ENCODE data around the gene LRRC36. TPM values are rescaled to one million over a fixed set of nuclear protein-coding genes. Genes with fewer than 3 reads are reported as not detected.

Gene LRRC36
- total and polyA plus RNA-seq, 10 of the 15 experiments (the other 5 are each of a cell fraction or from before 2014, with no cell fraction given) = 0.45 to 2.0 (median 0.75) TPM; not detected in 1

DNA sequence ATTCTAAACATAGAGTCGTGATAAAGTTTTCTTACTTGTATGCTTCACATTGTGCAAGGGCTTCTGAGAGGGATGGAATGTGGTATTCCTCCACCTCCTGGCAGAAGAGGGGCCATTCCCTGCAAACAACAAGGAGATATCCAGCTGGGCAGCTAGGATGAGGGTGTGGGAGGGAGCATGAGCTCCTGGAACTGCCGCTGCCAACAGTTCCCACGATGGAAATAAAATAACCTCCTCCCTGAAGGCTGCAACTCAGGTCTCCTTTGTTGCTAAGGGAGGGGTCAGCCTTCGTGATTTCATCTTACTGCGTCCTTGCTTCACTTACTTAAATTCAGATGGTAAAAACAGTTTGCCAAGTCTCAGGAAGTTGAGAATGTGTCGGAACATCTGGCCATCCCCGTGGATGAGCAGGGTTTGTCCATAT lies 31.7 kb upstream of the LRRC36 start (continued):
- TF ChIP-seq, protein P1, sequence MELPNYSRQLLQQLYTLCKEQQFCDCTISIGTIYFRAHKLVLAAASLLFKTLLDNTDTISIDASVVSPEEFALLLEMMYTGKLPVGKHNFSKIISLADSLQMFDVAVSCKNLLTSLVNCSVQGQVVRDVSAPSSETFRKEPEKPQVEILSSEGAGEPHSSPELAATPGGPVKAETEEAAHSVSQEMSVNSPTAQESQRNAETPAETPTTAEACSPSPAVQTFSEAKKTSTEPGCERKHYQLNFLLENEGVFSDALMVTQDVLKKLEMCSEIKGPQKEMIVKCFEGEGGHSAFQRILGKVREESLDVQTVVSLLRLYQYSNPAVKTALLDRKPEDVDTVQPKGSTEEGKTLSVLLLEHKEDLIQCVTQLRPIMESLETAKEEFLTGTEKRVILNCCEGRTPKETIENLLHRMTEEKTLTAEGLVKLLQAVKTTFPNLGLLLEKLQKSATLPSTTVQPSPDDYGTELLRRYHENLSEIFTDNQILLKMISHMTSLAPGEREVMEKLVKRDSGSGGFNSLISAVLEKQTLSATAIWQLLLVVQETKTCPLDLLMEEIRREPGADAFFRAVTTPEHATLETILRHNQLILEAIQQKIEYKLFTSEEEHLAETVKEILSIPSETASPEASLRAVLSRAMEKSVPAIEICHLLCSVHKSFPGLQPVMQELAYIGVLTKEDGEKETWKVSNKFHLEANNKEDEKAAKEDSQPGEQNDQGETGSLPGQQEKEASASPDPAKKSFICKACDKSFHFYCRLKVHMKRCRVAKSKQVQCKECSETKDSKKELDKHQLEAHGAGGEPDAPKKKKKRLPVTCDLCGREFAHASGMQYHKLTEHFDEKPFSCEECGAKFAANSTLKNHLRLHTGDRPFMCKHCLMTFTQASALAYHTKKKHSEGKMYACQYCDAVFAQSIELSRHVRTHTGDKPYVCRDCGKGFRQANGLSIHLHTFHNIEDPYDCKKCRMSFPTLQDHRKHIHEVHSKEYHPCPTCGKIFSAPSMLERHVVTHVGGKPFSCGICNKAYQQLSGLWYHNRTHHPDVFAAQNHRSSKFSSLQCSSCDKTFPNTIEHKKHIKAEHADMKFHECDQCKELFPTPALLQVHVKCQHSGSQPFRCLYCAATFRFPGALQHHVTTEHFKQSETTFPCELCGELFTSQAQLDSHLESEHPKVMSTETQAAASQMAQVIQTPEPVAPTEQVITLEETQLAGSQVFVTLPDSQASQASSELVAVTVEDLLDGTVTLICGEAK (IDR thresholded peaks at IDR 0.05; ENCODE audit: borderline replicate concordance) = no peak

GRCh38 chr16:67296420-67296819 lies 30.2 kb upstream of the LRRC36 start:
- ATAC-seq (no peak), DNase-seq (ENCODE audit: low read depth, low spot score) (no peak), FAIRE-seq (no peak)
- Histone ChIP-seq H3K9ac (ENCODE audit: control insufficient read depth, insufficient read depth, low read length) (no peak overlapping the region), H3K4me1 (ENCODE audit: control insufficient read depth, insufficient read depth, low read length) (no peaks in the 10 kb centered on the region), H2AFZ (ENCODE audit: control insufficient read depth, low read depth, low read length) (no peak overlapping the region), H3K9me3 (replicated peaks; ENCODE audit: control insufficient read depth, insufficient read depth, low read length) (no peaks in the 10 kb centered on the region), H3K27ac (ENCODE audit: control insufficient read depth, insufficient read depth) (no peak overlapping the region), H3K4me2 (ENCODE audit: control insufficient read depth, insufficient read depth) (no peak overlapping the region), H3K4me3 (no peak overlapping the region), H3K79me2 (ENCODE audit: control insufficient read depth, insufficient read depth, low read length) (no peaks in the 10 kb centered on the region), H3K27me3 (replicated peaks in 1 of 2; ENCODE audit: control insufficient read depth in 2 of 2, insufficient read depth in 2 of 2, low read length in 1 of 2) (peaks cover 0 to 2% of the 10 kb centered on the region in 2 experiments; a peak in 1 of 4 replicates), H4K20me1 (ENCODE audit: control insufficient read depth, insufficient read depth) (no peaks in the 10 kb centered on the region), H3K36me3 (ENCODE audit: control insufficient read depth in 2 of 2, insufficient read depth in 2 of 2, low read length in 1 of 2) (no peaks in the 10 kb centered on the region)
- TF ChIP-seq ZNF622 (IDR thresholded peaks at IDR 0.05) = no peak
- SMC1A ChIA-PET (ENCODE audit: uncharacterized antibody, unreplicated experiment) = interaction anchor here (1.2 to 1.5 kb wide), 2 partner anchors 24 to 36 kb away, joined by 4 read pairs; no protein-coding TSS in a partner anchor
- in situ Hi-C loops (cut with MboI) = no loop called here
- RAD21 ChIA-PET (ENCODE audit: unreplicated experiment) = no interaction called here
- no TSS peak for BruUV-seq (replicated peaks)
- intact Hi-C loops (cut with micrococcal nuclease; ENCODE audit: unreplicated experiment) = no loop called here
- POLR2A ChIA-PET = no interaction called here
- CTCF ChIA-PET = interaction anchor here (1.0 to 1.8 kb wide), 4 partner anchors 11 to 73 kb away, joined by 3 to 6 read pairs (median 4); no protein-coding TSS in a partner anchor
- 3% methylated on average over 3 of the region's 3 CpGs for WGBS (ENCODE audit: insufficient coverage, insufficient replicate concordance, low lambda C conversion rate, missing lambda C conversion rate)
